Measurements from ENCODE around the gene PPP1CA. TPM values are rescaled to one million over a fixed set of nuclear protein-coding genes. Genes with fewer than 3 reads are reported as not detected.
A peak's percentile ranks its signal among the peaks of the same experiment; 100 is the strongest.

The PPP1CA gene
- total and polyA plus RNA-seq, 2 donors (not counting 1 experiment from before 2014, with no cell fraction given), result 104 to 135 TPM

DNA sequence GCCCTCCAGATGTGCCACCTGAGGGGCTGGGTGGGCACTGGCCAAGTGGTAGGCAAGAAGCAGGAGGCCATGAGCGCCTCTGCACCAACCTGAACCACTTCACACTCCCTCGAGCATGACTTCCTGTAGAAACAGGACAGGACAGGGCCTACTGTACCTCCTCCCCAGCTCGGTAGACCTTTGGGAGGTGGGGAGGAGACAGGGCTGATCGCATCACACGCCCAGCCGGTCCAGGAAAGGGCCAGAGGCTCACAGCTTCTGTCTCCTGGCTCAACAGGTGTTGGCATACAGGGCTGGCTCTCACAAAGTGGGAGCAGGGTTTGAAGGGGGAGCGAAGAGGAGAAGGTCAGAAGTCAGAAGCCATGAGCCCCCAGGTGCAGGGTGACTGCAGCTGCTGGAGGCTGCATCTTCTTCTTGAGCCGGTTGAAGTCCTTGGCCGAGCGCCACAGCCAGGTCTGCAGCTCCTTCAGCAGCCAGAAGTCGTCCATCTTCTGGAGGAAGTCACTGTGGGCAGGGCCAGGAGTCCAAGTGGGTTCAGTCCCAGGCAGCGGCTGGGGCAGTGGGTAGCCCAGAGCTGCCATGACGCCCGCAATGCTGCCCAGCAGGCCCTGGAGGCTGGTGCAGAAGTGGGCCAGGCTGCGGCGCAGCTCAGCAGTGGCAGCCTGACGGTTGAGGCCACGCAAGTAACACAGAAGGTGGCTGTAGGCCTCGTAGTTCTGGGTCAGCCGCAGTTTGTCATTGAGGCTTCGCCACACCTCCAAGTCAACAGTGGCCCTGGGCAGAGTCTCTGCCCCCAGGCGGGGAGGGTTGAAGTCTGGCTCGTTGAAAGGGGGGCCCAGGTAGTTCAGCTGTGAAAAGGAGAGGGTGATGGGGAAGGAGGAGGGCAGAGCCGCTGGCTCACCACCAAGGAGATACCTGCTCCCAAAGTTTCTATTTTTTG, 36.6 kb downstream of the PPP1CA start:
- no peaks in the 10 kb centered on the region for H4K20me1 ChIP-seq (ENCODE audit: control insufficient read depth, extremely low read depth, insufficient read depth, low read length)
- no peak overlapping the region for H3K9ac ChIP-seq (ENCODE audit: insufficient read depth, low read length)
- TF ChIP-seq, protein P1, sequence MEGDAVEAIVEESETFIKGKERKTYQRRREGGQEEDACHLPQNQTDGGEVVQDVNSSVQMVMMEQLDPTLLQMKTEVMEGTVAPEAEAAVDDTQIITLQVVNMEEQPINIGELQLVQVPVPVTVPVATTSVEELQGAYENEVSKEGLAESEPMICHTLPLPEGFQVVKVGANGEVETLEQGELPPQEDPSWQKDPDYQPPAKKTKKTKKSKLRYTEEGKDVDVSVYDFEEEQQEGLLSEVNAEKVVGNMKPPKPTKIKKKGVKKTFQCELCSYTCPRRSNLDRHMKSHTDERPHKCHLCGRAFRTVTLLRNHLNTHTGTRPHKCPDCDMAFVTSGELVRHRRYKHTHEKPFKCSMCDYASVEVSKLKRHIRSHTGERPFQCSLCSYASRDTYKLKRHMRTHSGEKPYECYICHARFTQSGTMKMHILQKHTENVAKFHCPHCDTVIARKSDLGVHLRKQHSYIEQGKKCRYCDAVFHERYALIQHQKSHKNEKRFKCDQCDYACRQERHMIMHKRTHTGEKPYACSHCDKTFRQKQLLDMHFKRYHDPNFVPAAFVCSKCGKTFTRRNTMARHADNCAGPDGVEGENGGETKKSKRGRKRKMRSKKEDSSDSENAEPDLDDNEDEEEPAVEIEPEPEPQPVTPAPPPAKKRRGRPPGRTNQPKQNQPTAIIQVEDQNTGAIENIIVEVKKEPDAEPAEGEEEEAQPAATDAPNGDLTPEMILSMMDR (conservative IDR thresholded peaks at IDR 0.05 in 1 of 2, IDR thresholded peaks at IDR 0.05 in 1 of 2; ENCODE audit: low read depth in 1 of 2, low read length in 2 of 2), result no peak
- TF ChIP-seq EZH2 (IDR thresholded peaks at IDR 0.05; ENCODE audit: low read length, missing control alignments), result no peak

DNA sequence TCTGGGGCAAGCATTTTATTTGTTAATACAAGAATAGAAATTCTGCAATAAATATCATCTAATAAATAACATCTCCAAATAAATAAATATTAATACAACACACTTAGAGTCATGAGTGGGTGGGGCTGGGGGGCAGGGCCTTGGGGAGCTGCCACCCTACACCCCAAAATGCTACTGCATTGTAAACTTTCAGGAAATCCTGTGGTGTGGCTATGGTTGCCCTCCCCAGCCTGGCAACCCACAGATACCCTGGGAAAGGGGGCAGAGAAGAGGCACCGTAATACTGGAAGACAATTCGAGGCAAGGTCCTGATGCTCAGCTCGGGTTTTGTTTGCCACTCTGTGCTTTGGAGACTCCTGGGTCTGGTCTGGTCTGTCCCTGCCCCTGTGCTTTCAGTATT, 37.5 kb downstream of the PPP1CA start:
- TF ChIP-seq, protein P1 (conservative IDR thresholded peaks at IDR 0.05 in 1 of 2, IDR thresholded peaks at IDR 0.05 in 1 of 2; ENCODE audit: low read depth in 1 of 2, low read length in 2 of 2), result no peak
- TF ChIP-seq EZH2 (IDR thresholded peaks at IDR 0.05; ENCODE audit: low read length, missing control alignments), result no peak
- Histone ChIP-seq H3K27me3 (ENCODE audit: control insufficient read depth, insufficient read depth, low read length) (no peaks in the 10 kb centered on the region), H3K79me2 (ENCODE audit: control insufficient read depth, insufficient read depth, low read length) (peaks cover 10% of the 10 kb centered on the region)

More for the DNA sequence above, 36.6 kb downstream of the PPP1CA start:
- H3K4me1 ChIP-seq (ENCODE audit: control insufficient read depth, extremely low read depth, insufficient read depth, low read length), result peaks cover 26% of the 10 kb centered on the region
- H3K27ac ChIP-seq (ENCODE audit: insufficient read depth, low read length), result no peak overlapping the region
- no peak overlapping the region for H2AFZ ChIP-seq (ENCODE audit: low read length)
- no peaks in the 10 kb centered on the region for H3K9me3 ChIP-seq (ENCODE audit: control insufficient read depth, insufficient read depth, low read depth, low read length)
- peaks cover 17% of the 10 kb centered on the region for H3K79me2 ChIP-seq (ENCODE audit: control insufficient read depth, insufficient read depth, low read length)
- no peak for DNase-seq (ENCODE audit: low read depth in 2 of 2)
- no peaks in the 10 kb centered on the region for H3K27me3 ChIP-seq (ENCODE audit: control insufficient read depth, insufficient read depth, low read length)
- H3K4me2 ChIP-seq (ENCODE audit: extremely low read depth, insufficient read depth, low read length), result no peak overlapping the region
- H3K4me3 ChIP-seq (replicated peaks in 1 of 4; ENCODE audit: control extremely low read depth in 1 of 4, insufficient read depth in 1 of 4, low read depth in 3 of 4, low read length in 4 of 4), result no peak overlapping the region
- peaks cover 12% of the 10 kb centered on the region for H3K36me3 ChIP-seq (ENCODE audit: control insufficient read depth, insufficient read depth, low read length)

GRCh38 chr11:67357831-67358670, 43.6 kb downstream of the PPP1CA start:
- no peak overlapping the region for H3K9ac ChIP-seq (ENCODE audit: insufficient read depth, low read length)
- no peaks in the 10 kb centered on the region for H3K36me3 ChIP-seq (ENCODE audit: control insufficient read depth, insufficient read depth, low read length)
- no peaks in the 10 kb centered on the region for H4K20me1 ChIP-seq (ENCODE audit: control insufficient read depth, extremely low read depth, insufficient read depth, low read length)
- no peaks in the 10 kb centered on the region for H3K9me3 ChIP-seq (ENCODE audit: control insufficient read depth, insufficient read depth, low read depth, low read length)
- no peaks in the 10 kb centered on the region for H3K79me2 ChIP-seq (ENCODE audit: control insufficient read depth, insufficient read depth, low read length)
- H3K4me2 ChIP-seq (ENCODE audit: extremely low read depth, insufficient read depth, low read length), result peak overlapping the region; percentile 30
- H3K4me3 ChIP-seq (replicated peaks in 1 of 4; ENCODE audit: control extremely low read depth in 1 of 4, insufficient read depth in 1 of 4, low read depth in 3 of 4, low read length in 4 of 4), result no peak overlapping the region
- H2AFZ ChIP-seq (ENCODE audit: low read length), result no peak overlapping the region
- H3K27ac ChIP-seq (ENCODE audit: insufficient read depth, low read length), result peak overlapping the region; percentile 99
- H3K27me3 ChIP-seq (ENCODE audit: control insufficient read depth, insufficient read depth, low read length), result no peaks in the 10 kb centered on the region
- TF ChIP-seq, protein P1 (conservative IDR thresholded peaks at IDR 0.05 in 1 of 2, IDR thresholded peaks at IDR 0.05 in 1 of 2; ENCODE audit: low read depth in 1 of 2, low read length in 2 of 2), result no peak
- no peak for TF ChIP-seq EZH2 (IDR thresholded peaks at IDR 0.05; ENCODE audit: low read length, missing control alignments)
- peak in 1 of 2 donors; percentile 82 for DNase-seq (ENCODE audit: low read depth in 2 of 2)
- H3K4me1 ChIP-seq (ENCODE audit: control insufficient read depth, extremely low read depth, insufficient read depth, low read length), result peaks cover 39% of the 10 kb centered on the region

More for the DNA sequence above, 37.5 kb downstream of the PPP1CA start:
- no peak overlapping the region for H3K4me3 ChIP-seq (replicated peaks in 1 of 4; ENCODE audit: control extremely low read depth in 1 of 4, insufficient read depth in 1 of 4, low read depth in 3 of 4, low read length in 4 of 4)
- no peaks in the 10 kb centered on the region for H4K20me1 ChIP-seq (ENCODE audit: control insufficient read depth, extremely low read depth, insufficient read depth, low read length)
- no peak overlapping the region for H3K9ac ChIP-seq (ENCODE audit: insufficient read depth, low read length)
- no peak overlapping the region for H2AFZ ChIP-seq (ENCODE audit: low read length)
- no peaks in the 10 kb centered on the region for H3K9me3 ChIP-seq (ENCODE audit: control insufficient read depth, insufficient read depth, low read depth, low read length)
- DNase-seq (ENCODE audit: low read depth in 2 of 2), result no peak
- no peak overlapping the region for H3K4me2 ChIP-seq (ENCODE audit: extremely low read depth, insufficient read depth, low read length)
- peaks cover 12% of the 10 kb centered on the region for H3K36me3 ChIP-seq (ENCODE audit: control insufficient read depth, insufficient read depth, low read length)
- H3K4me1 ChIP-seq (ENCODE audit: control insufficient read depth, extremely low read depth, insufficient read depth, low read length), result peaks cover 17% of the 10 kb centered on the region
- H3K27ac ChIP-seq (ENCODE audit: insufficient read depth, low read length), result no peak overlapping the region

All from fibroblast of lung (primary cell).